Stomach (tissue), 9 donors: ENCODE results near the gene TEX261. TPM values are rescaled to one million over a fixed set of nuclear protein-coding genes. Genes with fewer than 3 reads are reported as not detected.
A peak's percentile ranks its signal among the peaks of the same experiment; 100 is the strongest.

ENCODE experiments used
- DNase-seq, 2 donors: peaks; one replicate each; pipeline versions ENCODE4 v3.0.0 to v3.0.0-alpha.2; 2013 to 2019
- H3K27ac ChIP-seq, 5 donors: fragments of 200-600 bp in 4 of 5; sonication (generic) in 4 of 5; one replicate each; pipeline ENCODE4 v1.5.1; 2013 to 2019; ENCODE audit warnings: mild to moderate bottlenecking in 1 of 5, moderate library complexity in 1 of 5
- H3K27me3 ChIP-seq, 3 donors: fragments of 200-600 bp; sonication (generic); one replicate each; pipeline ENCODE4 v1.5.1; 2017 to 2019; ENCODE audit warnings: mixed run types in 1 of 3
- H3K36me3 ChIP-seq, 4 donors: fragments of 200-600 bp; sonication (generic); 1 replicate in 3 of 4; 2 replicates in 1 of 4; pipeline ENCODE4 v1.5.1; 2016 to 2019
- H3K4me1 ChIP-seq, 4 donors: fragments of 200-600 bp; sonication (generic); one replicate each; pipeline ENCODE4 v1.5.1; 2016 to 2019
- H3K4me3 ChIP-seq, 4 donors: fragments of 200-600 bp; sonication (generic) in 3 of 4; one replicate each; pipeline ENCODE4 v1.5.1; 2016 to 2019; ENCODE audit warnings: mild to moderate bottlenecking in 1 of 4
- H3K9me3 ChIP-seq, 4 donors: fragments of 200-600 bp; sonication (generic); one replicate each; pipeline ENCODE4 v1.5.1; 2016 to 2019
- EP300 ChIP-seq: sonication (generic); formaldehyde crosslinking; IDR thresholded peaks from one replicate; pipeline ENCODE4 v1.6.1; 2017; ENCODE audit warnings: antibody characterized with exemption
- POLR2A ChIP-seq, 4 donors: fragments of 450-650 bp; IDR thresholded peaks; one replicate each; pipeline ENCODE4 v1.6.1; 2016; ENCODE audit warnings: antibody characterized with exemption in 4 of 4, control low read depth in 2 of 4, mild to moderate bottlenecking in 1 of 4, moderate library complexity in 1 of 4
- POLR2AphosphoS5 ChIP-seq, 3 donors: sonication (generic); formaldehyde crosslinking; IDR thresholded peaks; one replicate each; pipeline ENCODE4 v1.6.1; 2016; ENCODE audit warnings: antibody characterized with exemption in 3 of 3
- WGBS, 5 donors: extraction: QIAGEN DNeasy Blood & Tissue Kit in 3 of 5; methylation state at CpG; one replicate each; pipeline versions ENCODE4 v1.1.5 to v1.1.7; 2013 to 2018; 5-methylcytosine and 5-hydroxymethylcytosine counted together
- intact Hi-C: fragments of 100-400 bp; cut with DNase I; formaldehyde crosslinking; loops from one replicate; pipeline ENCODE4 v1.15.1; 2023; ENCODE audit warnings: low total_unique reads
- polyA plus RNA-seq, 3 donors: library from polyadenylated mRNA; stranded (reverse); fragments of 200-250 nt; gene quantifications; one replicate each; pipeline ENCODE4 v1.2.3, GENCODE V29; 2013
- total RNA-seq, 5 donors: library from RNA; depleted of rRNA; stranded (reverse); fragments of >200 nt; gene quantifications; one replicate each; pipeline versions ENCODE4 v1.1.0 to v1.2.3, GENCODE V29; 2014 to 2016
- TF ChIP-seq, protein P1 (sequence below), 7 experiments: fragments of 450-650 bp in 4 of 7; fragments of 200-600 bp in 3 of 7; sonication (generic) in 3 of 7; IDR thresholded peaks; one replicate each; pipeline ENCODE4 v1.5.1; 2016 to 2019; ENCODE audit warnings: antibody characterized with exemption in 7 of 7, control low read depth in 2 of 7, mild to moderate bottlenecking in 1 of 7
- donor health status: healthy with polysubstance abuse.
- donor health status: Bipolar disorder and iron deficiency.
- donor health status: healthy.

Gene TEX261
- total and polyA plus RNA-seq, 8 donors = 5.2 to 39.1 (median 17.5) TPM

DNA sequence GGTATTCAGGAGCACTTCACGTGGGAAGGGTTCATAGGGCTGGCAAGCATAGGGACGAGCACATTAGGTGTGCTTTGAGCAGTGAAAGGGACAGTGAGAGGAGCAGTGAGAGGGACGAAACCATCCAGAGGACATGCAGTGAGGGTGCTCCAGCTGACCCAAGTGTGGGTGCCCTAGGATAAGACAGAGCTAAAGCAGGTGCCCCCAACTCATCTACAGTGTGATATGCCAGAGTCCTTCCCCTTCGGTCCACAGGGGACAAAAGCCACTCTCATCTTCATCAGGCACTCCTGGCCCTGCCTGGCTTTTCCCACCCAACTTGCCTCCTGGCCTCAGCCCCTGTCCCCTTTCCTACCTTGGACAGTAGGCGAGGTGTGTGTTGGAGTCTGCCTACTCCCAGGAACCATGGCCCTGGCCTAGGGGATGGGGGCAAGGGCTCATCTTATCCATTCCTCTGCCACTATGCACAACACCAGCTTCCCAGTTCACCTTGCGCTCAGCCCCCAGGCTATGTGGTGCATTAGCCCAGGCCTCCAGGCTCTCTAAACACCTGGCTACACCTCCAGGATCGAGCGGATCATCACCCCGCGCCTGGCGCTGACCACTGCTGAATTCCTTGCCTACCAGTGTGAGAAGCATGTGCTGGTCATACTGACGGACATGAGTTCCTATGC, 32.3 kb downstream of the TEX261 start:
- 65 to 74% (median 72%) methylated on average over 10 to 12 of the region's 12 CpGs for WGBS, 5 donors
- Histone ChIP-seq H3K4me1 (peaks cover 7 to 12% (median 10%) of the 10 kb centered on the region in 4 donors), H3K27me3 (peaks cover 0 to 87% (median 23%) of the 10 kb centered on the region in 3 donors), H3K36me3 (no peaks in the 10 kb centered on the region), H3K27ac (no peak overlapping the region), H3K4me3 (no peak overlapping the region), H3K9me3 (no peaks in the 10 kb centered on the region)
- intact Hi-C loops = no loop called here
- DNase-seq = no peak
- no peak for TF ChIP-seq POLR2AphosphoS5 (IDR thresholded peaks at IDR 0.05)
- TF ChIP-seq, protein P1, sequence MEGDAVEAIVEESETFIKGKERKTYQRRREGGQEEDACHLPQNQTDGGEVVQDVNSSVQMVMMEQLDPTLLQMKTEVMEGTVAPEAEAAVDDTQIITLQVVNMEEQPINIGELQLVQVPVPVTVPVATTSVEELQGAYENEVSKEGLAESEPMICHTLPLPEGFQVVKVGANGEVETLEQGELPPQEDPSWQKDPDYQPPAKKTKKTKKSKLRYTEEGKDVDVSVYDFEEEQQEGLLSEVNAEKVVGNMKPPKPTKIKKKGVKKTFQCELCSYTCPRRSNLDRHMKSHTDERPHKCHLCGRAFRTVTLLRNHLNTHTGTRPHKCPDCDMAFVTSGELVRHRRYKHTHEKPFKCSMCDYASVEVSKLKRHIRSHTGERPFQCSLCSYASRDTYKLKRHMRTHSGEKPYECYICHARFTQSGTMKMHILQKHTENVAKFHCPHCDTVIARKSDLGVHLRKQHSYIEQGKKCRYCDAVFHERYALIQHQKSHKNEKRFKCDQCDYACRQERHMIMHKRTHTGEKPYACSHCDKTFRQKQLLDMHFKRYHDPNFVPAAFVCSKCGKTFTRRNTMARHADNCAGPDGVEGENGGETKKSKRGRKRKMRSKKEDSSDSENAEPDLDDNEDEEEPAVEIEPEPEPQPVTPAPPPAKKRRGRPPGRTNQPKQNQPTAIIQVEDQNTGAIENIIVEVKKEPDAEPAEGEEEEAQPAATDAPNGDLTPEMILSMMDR (IDR thresholded peaks at IDR 0.05) = no peak
- TF ChIP-seq POLR2A (IDR thresholded peaks at IDR 0.05) = no peak
- no peak for TF ChIP-seq EP300

DNA sequence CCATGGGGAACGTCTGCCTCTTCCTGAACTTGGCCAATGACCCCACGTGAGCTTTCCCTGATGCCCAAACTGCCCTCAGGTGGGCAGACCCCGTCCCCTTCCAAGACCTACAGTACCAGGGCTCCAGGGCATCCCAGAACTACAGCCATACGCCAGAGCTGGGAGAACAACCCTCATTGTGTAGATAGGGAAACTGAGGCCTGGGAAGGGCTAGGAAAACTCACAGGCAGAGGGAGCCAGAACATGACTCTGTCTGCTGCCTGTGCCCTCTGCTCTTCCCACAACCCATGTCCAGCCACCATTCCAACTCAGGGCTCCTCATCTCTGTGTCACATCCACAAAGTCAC, 33.1 kb downstream of the TEX261 start:
- H3K27me3 ChIP-seq = peaks cover 0 to 92% (median 23%) of the 10 kb centered on the region in 3 donors
- H3K27ac ChIP-seq = no peak overlapping the region
- intact Hi-C loops = no loop called here
- H3K4me3 ChIP-seq = no peak overlapping the region
- no peaks in the 10 kb centered on the region for H3K36me3 ChIP-seq
- peaks cover 7 to 12% (median 10%) of the 10 kb centered on the region in 4 donors for H3K4me1 ChIP-seq
- no peak for TF ChIP-seq EP300
- TF ChIP-seq POLR2AphosphoS5 (IDR thresholded peaks at IDR 0.05) = no peak
- TF ChIP-seq, protein P1 (IDR thresholded peaks at IDR 0.05) = no peak
- TF ChIP-seq POLR2A (IDR thresholded peaks at IDR 0.05) = no peak
- 74 to 88% (median 81%) methylated on average over 3 to 4 of the region's 4 CpGs for WGBS, 5 donors
- no peaks in the 10 kb centered on the region for H3K9me3 ChIP-seq
- no peak for DNase-seq

DNA sequence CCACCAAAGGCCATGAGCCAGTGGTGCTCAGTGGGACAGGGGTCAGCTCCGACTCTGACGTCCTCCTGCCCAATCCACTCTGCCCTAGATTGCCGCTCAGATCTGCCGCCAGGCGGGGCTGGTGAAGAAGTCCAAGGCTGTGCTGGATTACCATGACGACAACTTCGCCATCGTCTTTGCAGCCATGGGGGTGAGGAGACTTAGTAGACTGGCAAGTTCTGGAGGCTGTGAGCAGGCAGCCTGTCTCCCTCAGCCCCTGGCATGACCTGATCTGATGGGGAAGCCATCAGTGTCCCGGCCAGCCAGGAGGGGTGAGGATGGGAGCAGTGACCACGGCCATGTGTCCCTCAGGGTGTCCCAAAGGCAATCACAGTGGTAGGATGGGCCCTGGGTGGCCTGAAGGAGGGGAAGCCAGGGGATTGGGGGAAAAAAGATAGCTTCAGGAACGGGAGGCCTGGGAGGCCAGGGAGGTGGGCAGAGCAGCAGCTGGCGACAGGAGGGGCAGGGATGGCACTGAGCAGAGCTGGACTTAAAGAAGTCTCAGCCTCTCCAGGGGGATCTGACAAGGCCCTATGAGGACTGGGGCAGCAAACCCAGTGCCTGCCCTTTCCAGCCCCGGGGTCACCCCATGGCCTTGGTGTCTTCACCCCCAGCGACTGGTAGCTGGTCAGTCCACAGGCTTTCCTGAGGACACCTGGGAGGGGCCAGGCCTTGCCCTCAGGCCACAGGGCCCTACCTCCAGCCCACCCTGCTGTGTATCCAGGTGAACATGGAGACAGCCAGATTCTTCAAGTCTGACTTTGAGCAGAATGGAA, 33.6 kb downstream of the TEX261 start:
- 57 to 72% (median 61%) methylated on average over 11 to 14 of the region's 14 CpGs for WGBS, 5 donors
- Histone ChIP-seq H3K4me1 (peaks cover 7 to 12% (median 10%) of the 10 kb centered on the region in 4 donors), H3K9me3 (no peaks in the 10 kb centered on the region), H3K27me3 (peaks cover 0 to 97% (median 23%) of the 10 kb centered on the region in 3 donors), H3K27ac (no peak overlapping the region), H3K36me3 (no peaks in the 10 kb centered on the region), H3K4me3 (no peak overlapping the region)
- TF ChIP-seq EP300 = no peak
- TF ChIP-seq, protein P1 (IDR thresholded peaks at IDR 0.05) = no peak
- no peak for TF ChIP-seq POLR2AphosphoS5 (IDR thresholded peaks at IDR 0.05)
- TF ChIP-seq POLR2A (IDR thresholded peaks at IDR 0.05) = no peak
- DNase-seq = peak in 1 of 2 donors; percentile 20
- intact Hi-C loops = no loop called here

DNA sequence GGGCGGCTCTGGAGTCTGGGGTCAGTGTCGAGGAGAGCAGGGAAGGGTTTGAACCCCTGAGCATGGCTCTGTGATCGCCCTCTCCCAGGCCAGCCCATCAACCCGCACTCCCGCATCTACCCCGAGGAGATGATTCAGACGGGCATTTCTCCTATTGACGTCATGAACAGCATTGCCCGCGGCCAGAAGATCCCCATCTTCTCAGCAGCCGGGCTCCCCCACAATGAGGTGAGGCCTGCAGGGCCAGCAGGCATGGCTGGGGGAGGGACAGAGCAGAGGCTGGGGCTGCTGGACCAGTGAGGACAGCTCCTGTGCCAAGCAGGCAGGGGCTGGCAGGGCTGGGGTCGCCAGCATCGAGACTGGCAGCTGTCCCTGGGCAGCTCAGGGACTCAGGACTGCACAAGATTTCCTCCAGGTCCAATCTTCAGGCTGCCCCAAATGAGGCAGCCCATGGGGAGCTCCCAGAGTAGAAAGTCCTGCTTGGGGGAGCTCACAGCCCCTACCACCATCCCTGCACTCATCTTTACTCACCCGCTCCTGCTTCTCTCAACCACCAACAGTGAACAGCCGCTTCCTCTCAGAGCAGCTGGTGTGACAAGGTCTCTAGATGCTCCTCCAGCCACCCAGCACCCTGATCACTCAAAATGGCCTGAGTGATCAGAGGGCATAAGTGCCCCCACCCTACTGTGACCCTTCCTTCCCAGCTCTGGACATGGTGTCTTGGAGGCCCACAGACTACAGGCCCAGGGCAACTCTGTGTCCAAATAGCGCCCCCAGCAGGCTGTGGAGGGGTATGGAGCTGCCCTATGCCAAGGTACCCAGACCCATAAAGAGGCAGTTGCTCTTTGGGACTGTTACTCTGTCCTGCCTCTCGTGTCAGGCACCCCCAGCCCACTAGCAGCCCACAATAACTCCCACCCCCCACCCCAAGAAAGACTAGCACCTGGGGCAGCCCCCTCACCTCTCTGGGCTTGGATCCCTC, 34.5 kb downstream of the TEX261 start:
- H3K4me1 ChIP-seq = peaks cover 5 to 8% (median 7%) of the 10 kb centered on the region in 4 donors
- peak in 1 of 2 donors; percentile 20 for DNase-seq
- no peak for TF ChIP-seq POLR2A (IDR thresholded peaks at IDR 0.05)
- no peak for TF ChIP-seq POLR2AphosphoS5 (IDR thresholded peaks at IDR 0.05)
- TF ChIP-seq, protein P1 (IDR thresholded peaks at IDR 0.05) = no peak
- TF ChIP-seq EP300 = no peak
- intact Hi-C loops = no loop called here
- WGBS, 5 donors = 85 to 88% (median 87%) methylated on average over 14 to 17 of the region's 17 CpGs
- peaks cover 0 to 96% (median 23%) of the 10 kb centered on the region in 3 donors for H3K27me3 ChIP-seq
- no peaks in the 10 kb centered on the region for H3K9me3 ChIP-seq
- no peaks in the 10 kb centered on the region for H3K36me3 ChIP-seq
- H3K27ac ChIP-seq = no peak overlapping the region
- no peak overlapping the region for H3K4me3 ChIP-seq
